DMS53 treated with DMSO at 0.1 percent for 48 hours (cell line): ENCODE results near the gene FYB1.
"Not testable (repeated sequence)": the region's sequence is repeated elsewhere in the genome, so short reads cannot be mapped to it uniquely, and the experiment has no call there.

ENCODE experiments used
- DNase-seq: peaks from one replicate; lab custom pipeline; 2025; ENCODE audit not compliant: unreplicated experiment; lab: John Stamatoyannopoulos, UW

The FYB1 gene

GRCh38 chr5:39190311-39191102, 28.9 kb downstream of the FYB1 start:
- DNase-seq, result no peak

- no peak for DNase-seq
These were observed 29.9 kb downstream of the FYB1 start for GRCh38 chr5:39189292-39189955.

GRCh38 chr5:39187831-39188731, 31.3 kb downstream of the FYB1 start:
- no peak for DNase-seq

- DNase-seq, result no peak
These were observed 32.4 kb downstream of the FYB1 start for GRCh38 chr5:39186722-39187539.

- no peak for DNase-seq
These were observed 33.1 kb downstream of the FYB1 start for GRCh38 chr5:39186289-39186688.

GRCh38 chr5:39185761-39186160, 33.6 kb downstream of the FYB1 start:
- DNase-seq, result no peak

- DNase-seq, result not testable (repeated sequence)
These were observed 39.8 kb downstream of the FYB1 start for GRCh38 chr5:39179561-39179960.

- DNase-seq, result no peak
These were observed 40.5 kb downstream of the FYB1 start for GRCh38 chr5:39178861-39179260.

- no peak for DNase-seq
These were observed 41.2 kb downstream of the FYB1 start for GRCh38 chr5:39178171-39178570.

GRCh38 chr5:39177631-39177964, 41.8 kb downstream of the FYB1 start:
- DNase-seq, result no peak

GRCh38 chr5:39176759-39177630, 42.4 kb downstream of the FYB1 start:
- no peak for DNase-seq

- no peak for DNase-seq
These were observed 43.9 kb downstream of the FYB1 start for GRCh38 chr5:39175273-39175955.

GRCh38 chr5:39173069-39173468, 46.3 kb downstream of the FYB1 start:
- DNase-seq, result no peak

GRCh38 chr5:39172593-39172992, 46.8 kb downstream of the FYB1 start:
- DNase-seq, result no peak

- DNase-seq, result no peak
These were observed 47.7 kb downstream of the FYB1 start for GRCh38 chr5:39171647-39172046.

- DNase-seq, result no peak
These were observed 50.3 kb downstream of the FYB1 start for GRCh38 chr5:39169081-39169480.

GRCh38 chr5:39167972-39168342, 51.4 kb downstream of the FYB1 start:
- no peak for DNase-seq

- DNase-seq, result no peak
These were observed 52.0 kb downstream of the FYB1 start for GRCh38 chr5:39167141-39167971.
